OCI-LY7 (cell line): ENCODE data around the gene MILR1. TPM values are rescaled to one million over a fixed set of nuclear protein-coding genes. Genes with fewer than 3 reads are reported as not detected.

Source experiments
- BruUV-seq: library from RNA; stranded (reverse); fragments of 400-500 nt; replicated peaks from 2 replicates; lab custom pipeline; 2021; lab: Mats Ljungman, UMichigan
- CTCF ChIA-PET: fragments of 300-600 bp; sonication (Branson Sonifier 250); formaldehyde crosslinking; loops from one replicate; lab custom pipeline; 2022; ENCODE audit warnings: antibody characterized with exemption; ENCODE audit not compliant: unreplicated experiment; lab: Charles Lee
- POLR2A ChIA-PET: fragments of 300-600 bp; sonication (Branson Sonifier 250); formaldehyde crosslinking; loops from one replicate; lab custom pipeline; 2022; ENCODE audit warnings: antibody characterized with exemption; lab: Charles Lee
- DNase-seq: peaks from one replicate; pipeline ENCODE4 v3.0.0-alpha.2; 2015; ENCODE audit warnings: low spot score
- H2AFZ ChIP-seq: fragments of 200-600 bp; sonication (generic), shearing (Covaris generic); 2 replicates; pipeline ENCODE4 v1.6.1; 2014; ENCODE audit warnings: mild to moderate bottlenecking, antibody characterized with exemption, low read length, moderate library complexity
- H3K27ac ChIP-seq: fragments of 200-600 bp; sonication (generic); 2 replicates; pipeline ENCODE4 v1.5.1; 2014; ENCODE audit warnings: mixed run types, low read depth, mild to moderate bottlenecking, moderate library complexity, low read length, inconsistent platforms; ENCODE audit not compliant: poor library complexity, severe bottlenecking
- H3K36me3 ChIP-seq: fragments of 200-600 bp; sonication (generic); 2 replicates; pipeline ENCODE4 v1.6.1; 2014; ENCODE audit warnings: mild to moderate bottlenecking, antibody characterized with exemption, low read length, moderate library complexity, mixed read lengths; ENCODE audit not compliant: insufficient read depth
- H3K4me1 ChIP-seq: fragments of 200-600 bp; sonication (generic); 2 replicates; pipeline ENCODE4 v1.5.1; 2014; ENCODE audit warnings: mild to moderate bottlenecking, low read length; ENCODE audit not compliant: insufficient read depth, poor library complexity, severe bottlenecking
- H3K4me2 ChIP-seq: fragments of 200-600 bp; sonication (generic); 2 replicates; pipeline ENCODE4 v1.6.1; 2014; ENCODE audit warnings: mild to moderate bottlenecking, low read length
- H3K4me3 ChIP-seq: fragments of 200-600 bp; sonication (generic); 2 replicates; pipeline ENCODE4 v1.5.1; 2014; ENCODE audit warnings: mild to moderate bottlenecking, low read depth, low read length; ENCODE audit not compliant: poor library complexity, severe bottlenecking
- H3K79me2 ChIP-seq: fragments of 200-600 bp; sonication (generic); 2 replicates; pipeline ENCODE4 v1.6.1; 2016; ENCODE audit warnings: low read depth, mild to moderate bottlenecking, low read length, moderate library complexity, mixed read lengths; ENCODE audit not compliant: insufficient read depth
- H3K9me2 ChIP-seq: fragments of 200-600 bp; sonication (generic); 2 replicates; pipeline ENCODE4 v1.6.1; 2016; ENCODE audit warnings: mild to moderate bottlenecking, low read length, mixed read lengths; ENCODE audit not compliant: insufficient read depth
- H3K9me3 ChIP-seq: fragments of 200-600 bp; sonication (generic); 2 replicates; pipeline ENCODE4 v1.6.1; 2014; ENCODE audit warnings: mild to moderate bottlenecking, mixed run types, low read length, mixed read lengths
- H4K20me1 ChIP-seq: fragments of 200-600 bp; sonication (generic); 2 replicates; pipeline ENCODE4 v1.6.1; 2014; ENCODE audit warnings: mild to moderate bottlenecking, antibody characterized with exemption, low read length, moderate library complexity, mixed read lengths; ENCODE audit not compliant: insufficient read depth
- CTCF ChIP-seq: fragments of 200-600 bp; sonication (generic); conservative IDR thresholded peaks from 2 replicates; pipeline ENCODE4 v1.5.1; 2014; ENCODE audit warnings: mild to moderate bottlenecking, antibody characterized with exemption, low read length, moderate library complexity, mixed read lengths
- EZH2phosphoT487 ChIP-seq: fragments of 200-600 bp; sonication (generic); IDR thresholded peaks from 2 replicates; pipeline ENCODE4 v1.6.1; 2018; ENCODE audit warnings: low read depth, borderline replicate concordance, mild to moderate bottlenecking, mixed run types, antibody characterized with exemption, low read length, moderate library complexity, mixed read lengths
- intact Hi-C: fragments of 100-400 bp; cut with micrococcal nuclease; formaldehyde crosslinking; loops from one replicate; pipeline ENCODE4 v1.10.0; 2022; ENCODE audit not compliant: unreplicated experiment
- total RNA-seq, 2 experiments: library from RNA; depleted of rRNA in 1 of 2; stranded (reverse); fragments of >200 nt in 1 of 2; shearing (Covaris generic) in 1 of 2; gene quantifications; 2 replicates each; pipeline ENCODE4 v1.2.3, GENCODE V29; 2014 to 2022

The MILR1 gene
- total RNA-seq, 2 experiments from 2014 or later: 68.7 to 101 TPM

DNA sequence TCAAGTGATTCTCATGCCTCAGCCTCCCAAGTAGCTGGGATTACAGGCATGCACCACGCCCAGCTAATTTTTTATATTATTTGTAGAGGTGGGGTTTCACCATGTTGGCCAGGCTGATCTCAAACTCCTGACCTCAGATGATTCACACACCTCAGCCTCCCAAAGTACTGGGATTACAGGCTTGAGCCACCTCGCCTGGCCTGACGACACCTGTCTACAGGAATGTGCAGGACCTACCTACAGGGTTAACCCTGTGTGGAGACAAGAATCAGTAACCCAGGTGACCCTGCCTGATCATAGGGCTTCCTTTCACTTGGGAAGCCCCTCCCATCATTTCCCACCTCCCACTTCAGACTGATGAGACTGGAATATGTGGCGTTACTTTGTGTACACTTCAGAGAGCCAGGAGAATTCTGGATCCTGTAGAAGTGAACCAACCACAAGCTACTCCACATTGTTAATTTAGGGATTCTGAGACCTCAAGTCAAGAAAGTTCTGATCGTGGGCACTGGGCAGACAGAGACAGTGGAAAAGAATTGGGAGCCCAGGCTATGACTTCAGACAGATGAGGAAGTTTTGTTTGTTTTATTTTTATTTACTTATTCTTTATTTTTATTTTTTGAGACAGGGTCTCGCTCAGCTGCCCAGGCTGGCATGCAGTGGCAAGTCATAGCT lies 5.7 kb upstream of the MILR1 start:
- Histone ChIP-seq H3K4me3 (no peak overlapping the region), H4K20me1 (no peaks in the 10 kb centered on the region), H3K4me1 (peaks cover 7% of the 10 kb centered on the region), H3K79me2 (no peaks in the 10 kb centered on the region), H3K36me3 (no peaks in the 10 kb centered on the region), H2AFZ (0 out of 2 replicates have a peak overlapping the region, but pooled peaks have one; percentile 32), H3K9me2 (no peaks in the 10 kb centered on the region), H3K4me2 (no peak overlapping the region), H3K9me3 (peaks cover 16% of the 10 kb centered on the region; the same call in 1 of the 2 replicates), H3K27ac (no peak overlapping the region)
- intact Hi-C loops: no loop called here
- CTCF ChIA-PET: interaction anchor here (0.6 kb wide), 1 partner anchor 515 kb away, joined by 3 read pairs; no protein-coding TSS in a partner anchor
- BruUV-seq: no TSS peak
- TF ChIP-seq EZH2phosphoT487 (no peak), CTCF (no peak)
- POLR2A ChIA-PET: interaction anchor here (0.6 to 1.1 kb wide), 3 partner anchors 10 to 298 kb away, joined by 3 to 4 read pairs (median 3); no protein-coding TSS in a partner anchor
- no peak for DNase-seq

DNA sequence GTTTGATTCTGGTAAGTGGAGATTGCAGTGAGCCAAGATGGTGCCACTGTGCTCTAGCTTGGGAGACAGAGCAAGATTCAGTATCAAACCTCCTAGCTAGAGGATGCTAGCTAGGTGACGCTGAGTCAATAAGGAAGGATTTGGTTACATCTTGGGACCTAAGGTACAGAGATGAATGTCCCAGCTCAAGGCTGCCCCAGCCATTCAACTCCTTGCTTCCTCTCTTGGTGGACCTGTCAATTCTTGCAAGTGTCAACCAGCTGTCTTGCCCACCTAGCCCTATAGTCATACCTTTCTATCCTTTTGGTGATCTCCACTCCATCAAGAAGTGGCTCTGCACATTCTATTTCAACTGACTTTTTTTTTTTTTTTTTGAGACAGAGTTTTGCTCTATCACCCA lies 1.4 kb upstream of the MILR1 start:
- Histone ChIP-seq H3K36me3 (peaks cover 20% of the 10 kb centered on the region), H3K4me2 (no peak overlapping the region), H3K9me3 (no peaks in the 10 kb centered on the region), H4K20me1 (no peaks in the 10 kb centered on the region), H2AFZ (no peak overlapping the region), H3K9me2 (no peaks in the 10 kb centered on the region), H3K27ac (peak overlapping the region; percentile 3), H3K4me3 (no peak overlapping the region), H3K4me1 (peaks cover 30% of the 10 kb centered on the region), H3K79me2 (peaks cover 32% of the 10 kb centered on the region; the same call in 1 of the 2 replicates)
- ChIA-PET CTCF (no interaction called here), POLR2A (interaction anchor here (0.5 kb wide), 1 partner anchor 52 kb away, joined by 5 read pairs; no protein-coding TSS in a partner anchor)
- DNase-seq: no peak
- TF ChIP-seq EZH2phosphoT487 (no peak), CTCF (no peak)
- no TSS peak for BruUV-seq
- intact Hi-C loops: no loop called here

DNA sequence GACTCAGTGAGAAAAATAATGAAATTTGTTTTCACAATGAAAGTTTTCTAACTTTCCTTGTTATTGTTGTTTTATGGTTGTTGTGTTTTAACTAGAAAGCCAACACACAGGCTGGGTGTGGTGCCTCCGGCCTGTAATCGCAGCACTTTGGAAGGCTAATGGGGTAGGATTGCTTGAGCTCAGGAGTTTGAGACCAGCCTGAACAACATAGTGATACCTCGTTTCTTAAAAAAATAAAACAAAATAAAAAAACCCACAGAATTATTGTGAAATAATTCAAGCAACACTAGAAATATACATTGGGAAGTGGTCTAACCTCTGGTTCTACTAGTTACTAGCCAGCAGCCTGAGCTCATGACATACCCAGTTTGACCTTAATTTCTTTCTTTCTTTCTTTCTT lies 630 bp downstream of the MILR1 start:
- no peaks in the 10 kb centered on the region for H3K9me3 ChIP-seq
- H3K4me2 ChIP-seq: peak overlapping the region; percentile 98
- DNase-seq: peak; percentile 23
- H3K79me2 ChIP-seq: peaks cover 42% of the 10 kb centered on the region; the same call in 1 of the 2 replicates
- no peaks in the 10 kb centered on the region for H3K9me2 ChIP-seq
- peaks cover 38% of the 10 kb centered on the region for H3K36me3 ChIP-seq
- TF ChIP-seq CTCF (no peak), EZH2phosphoT487 (no peak)
- intact Hi-C loops: no loop called here
- peak overlapping the region; percentile 86 for H3K27ac ChIP-seq
- ChIA-PET CTCF (no interaction called here), POLR2A (interaction anchor here (0.6 to 2.2 kb wide), 11 partner anchors 34 to 606 kb away, joined by 3 to 11 read pairs (median 3); partner anchors contain the start of genes CEP95, DDX5 and POLG2)
- no peaks in the 10 kb centered on the region for H4K20me1 ChIP-seq
- H3K4me3 ChIP-seq: peak overlapping the region; percentile 76
- no TSS peak for BruUV-seq
- peak overlapping the region; percentile 90; the same call in 1 of the 2 replicates for H2AFZ ChIP-seq
- H3K4me1 ChIP-seq: peaks cover 48% of the 10 kb centered on the region
